NOMO-1 treated with DMSO at 0.1 percent for 48 hours (cell line): ENCODE results near the gene TMEM95.
"Not testable (repeated sequence)": the region's sequence is repeated elsewhere in the genome, so short reads cannot be mapped to it uniquely, and the experiment has no call there.

Experiments
- DNase-seq: peaks from one replicate; lab custom pipeline; 2025; ENCODE audit not compliant: unreplicated experiment; lab: John Stamatoyannopoulos, UW

Gene TMEM95

DNA sequence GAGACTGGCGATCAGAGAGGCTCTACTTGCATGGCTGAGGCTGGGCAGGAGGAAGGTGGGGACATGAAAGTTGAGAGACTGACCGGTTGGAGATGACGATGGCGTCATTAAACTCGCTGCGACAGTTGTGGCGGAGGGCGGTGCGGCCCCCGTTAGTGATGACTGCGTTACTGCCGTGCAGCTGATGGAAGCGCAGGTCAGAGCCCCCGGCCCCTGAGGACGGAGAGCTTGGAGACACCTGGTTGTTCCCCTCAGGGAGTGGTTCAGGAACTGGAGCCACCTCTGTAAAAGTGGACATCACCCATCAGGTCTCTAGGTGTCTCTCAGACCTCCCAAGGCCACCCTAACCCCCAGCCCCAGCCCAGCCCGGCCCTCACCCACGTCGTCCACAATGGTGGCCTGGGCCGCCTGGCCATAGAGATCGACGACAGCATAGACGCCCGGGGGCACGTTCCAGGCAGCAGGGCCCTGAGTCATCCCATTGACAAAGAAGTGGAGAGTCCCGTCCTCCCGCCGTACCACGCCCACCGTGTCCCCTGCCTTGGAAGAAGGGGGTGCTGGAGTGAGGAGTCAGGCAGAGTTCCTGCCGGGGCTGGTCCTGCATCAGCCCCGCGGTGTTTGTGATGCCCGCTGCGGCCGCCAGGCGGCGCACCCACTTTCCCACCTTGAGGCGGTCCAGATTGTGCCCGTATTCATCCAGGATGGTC, 31.1 kb upstream of the TMEM95 start:
- DNase-seq = no peak

DNA sequence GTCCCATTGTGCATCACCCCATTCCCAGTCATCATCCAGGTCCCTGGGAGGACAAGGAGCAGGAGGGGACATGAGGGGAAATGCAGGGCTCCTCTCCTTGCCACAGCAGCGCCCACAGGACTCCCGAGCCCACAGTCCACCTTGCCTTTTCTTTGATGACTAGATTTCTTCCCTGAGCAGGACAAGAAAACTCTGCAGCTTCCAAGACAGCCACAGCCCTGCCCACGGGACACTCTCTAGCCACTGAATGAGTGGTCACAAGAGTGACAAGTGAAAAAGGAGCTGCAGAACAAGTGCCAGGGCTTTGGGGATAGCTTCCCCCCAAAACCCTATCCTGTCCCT, 30.5 kb upstream of the TMEM95 start:
- no peak for DNase-seq

DNA sequence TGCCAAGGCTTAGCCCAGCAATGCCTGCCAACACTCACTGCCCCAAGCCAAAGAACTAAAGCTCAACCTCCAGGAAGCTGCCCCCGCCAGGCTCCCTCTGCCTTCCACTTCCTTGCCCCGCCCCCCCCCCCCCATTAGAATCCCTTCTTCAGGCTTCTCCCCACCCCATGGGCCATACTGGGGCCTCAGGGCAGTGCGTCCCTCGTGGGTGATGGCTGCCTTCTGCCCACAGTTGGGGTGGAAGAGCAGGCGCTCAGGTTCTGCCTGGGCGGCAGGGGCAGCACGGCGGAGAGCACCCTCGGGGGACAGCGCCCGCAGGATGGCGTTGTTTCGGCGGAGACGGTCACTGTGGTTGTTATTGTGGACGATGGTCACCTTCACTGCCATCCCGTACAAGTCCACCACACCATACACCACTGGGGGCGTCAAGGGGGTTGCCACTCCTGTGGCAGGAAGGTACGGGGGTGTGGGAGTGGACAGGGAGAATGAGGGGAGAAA, 29.9 kb upstream of the TMEM95 start:
- no peak for DNase-seq

DNA sequence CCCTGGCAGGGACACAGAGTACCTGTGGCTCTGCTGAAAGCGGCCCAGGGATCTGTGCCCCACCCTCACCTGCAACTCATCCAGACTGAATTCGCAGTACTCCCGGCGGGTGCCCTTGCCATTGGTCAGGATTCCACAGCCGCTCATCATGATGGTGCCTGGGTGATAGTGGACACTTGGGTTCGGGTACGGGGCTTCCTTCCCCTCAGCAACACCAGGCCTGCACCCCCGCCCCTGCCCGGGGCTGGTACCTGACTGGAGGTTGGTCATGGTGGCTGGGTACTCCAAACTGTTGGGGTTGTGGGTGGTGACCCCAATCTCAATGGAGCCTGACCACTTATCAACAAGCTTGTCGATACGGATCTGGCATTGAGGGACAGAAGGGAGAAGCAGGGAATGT, 28.8 kb upstream of the TMEM95 start:
- no peak for DNase-seq

DNA sequence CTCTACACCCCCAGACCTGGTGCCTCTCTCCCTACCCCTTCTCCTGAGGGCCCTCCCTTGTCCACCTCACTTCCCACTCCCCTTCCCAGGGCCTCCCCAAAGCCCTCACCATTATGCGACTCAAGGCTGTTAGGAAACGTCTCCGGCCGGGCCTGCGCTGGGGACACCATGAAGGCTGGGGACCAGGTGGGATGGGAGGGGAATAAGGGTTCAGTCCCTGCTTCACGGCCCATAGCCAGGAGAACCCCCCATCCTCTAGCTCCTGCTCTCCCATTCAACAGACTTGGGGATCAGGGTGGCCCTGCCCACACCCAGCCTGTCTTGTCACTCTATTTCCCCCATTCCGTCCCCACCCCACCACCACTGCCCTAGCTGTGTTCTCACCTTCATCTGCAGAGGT, 27.9 kb upstream of the TMEM95 start:
- DNase-seq = no peak

DNA sequence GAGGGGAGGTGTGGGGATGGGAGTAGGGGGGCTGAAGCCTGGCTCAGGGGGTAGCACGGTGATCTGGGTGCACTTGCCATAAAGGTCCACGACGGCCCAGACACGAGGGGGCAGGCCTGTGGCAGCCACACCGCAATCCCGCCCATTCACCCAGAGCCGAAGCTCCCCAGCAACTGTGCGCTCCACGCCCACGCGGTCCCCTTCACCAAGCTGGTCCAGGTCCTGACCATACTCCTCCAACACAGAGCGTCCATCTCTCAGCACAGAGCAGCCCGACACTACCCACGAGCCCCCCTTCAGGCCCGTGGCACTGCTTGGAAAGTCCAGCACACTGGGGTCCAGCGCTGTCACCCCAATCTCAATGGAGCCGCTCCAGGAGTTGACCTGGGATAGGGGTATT, 27.5 kb upstream of the TMEM95 start:
- no peak for DNase-seq

DNA sequence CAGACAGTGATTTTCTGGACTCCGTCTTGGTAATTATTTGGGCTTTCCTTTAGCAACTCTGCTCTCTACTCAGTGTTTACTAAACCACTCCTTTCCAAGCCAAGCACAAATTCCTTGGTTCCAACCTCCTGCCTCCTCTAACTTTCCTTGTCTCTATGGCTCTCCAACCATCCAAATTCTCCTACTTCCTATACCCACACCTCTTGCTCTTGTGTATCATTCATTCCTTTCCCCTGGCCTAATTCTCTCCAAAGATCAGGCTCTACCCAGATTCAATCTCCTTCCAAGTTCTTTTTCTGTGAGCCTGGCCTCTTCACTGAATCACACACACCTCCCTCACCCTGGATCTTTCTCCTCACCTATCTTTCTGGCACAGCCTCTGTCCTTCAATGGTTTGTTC, 26.9 kb upstream of the TMEM95 start:
- no peak for DNase-seq

DNA sequence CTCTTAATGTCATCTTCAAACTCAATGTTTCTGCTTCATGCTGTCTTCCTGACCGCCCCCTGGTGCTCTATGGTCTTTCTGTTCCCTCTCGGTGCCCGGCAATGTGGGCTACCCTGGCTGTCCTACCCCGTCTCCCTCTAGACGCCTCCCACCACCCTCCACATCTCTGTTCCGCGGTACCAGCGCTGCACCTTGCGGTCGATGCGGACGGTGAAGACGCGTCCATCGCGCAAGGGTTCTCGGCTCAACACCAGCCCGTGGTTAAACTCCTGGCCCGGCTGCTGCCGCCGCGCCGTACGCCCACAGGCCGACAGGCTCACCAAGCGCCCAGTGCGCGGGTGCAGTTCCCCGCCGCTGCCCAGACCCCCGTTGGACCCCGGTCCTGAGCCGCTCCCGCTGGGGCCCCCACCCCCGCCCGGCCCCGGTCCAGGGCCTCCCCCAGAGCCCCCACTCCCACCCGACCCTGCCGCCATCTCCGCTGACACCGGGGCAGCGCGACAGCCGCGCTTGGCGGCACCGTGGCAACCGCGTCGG, 26.0 kb upstream of the TMEM95 start, which contains the start of gene NEURL4:
Gene NEURL4, minus strand, starts transcription at position 496 of the 534 bp plus-strand sequence. Its CDS starts 23 bp downstream, at position 473.
- no peak for DNase-seq

DNA sequence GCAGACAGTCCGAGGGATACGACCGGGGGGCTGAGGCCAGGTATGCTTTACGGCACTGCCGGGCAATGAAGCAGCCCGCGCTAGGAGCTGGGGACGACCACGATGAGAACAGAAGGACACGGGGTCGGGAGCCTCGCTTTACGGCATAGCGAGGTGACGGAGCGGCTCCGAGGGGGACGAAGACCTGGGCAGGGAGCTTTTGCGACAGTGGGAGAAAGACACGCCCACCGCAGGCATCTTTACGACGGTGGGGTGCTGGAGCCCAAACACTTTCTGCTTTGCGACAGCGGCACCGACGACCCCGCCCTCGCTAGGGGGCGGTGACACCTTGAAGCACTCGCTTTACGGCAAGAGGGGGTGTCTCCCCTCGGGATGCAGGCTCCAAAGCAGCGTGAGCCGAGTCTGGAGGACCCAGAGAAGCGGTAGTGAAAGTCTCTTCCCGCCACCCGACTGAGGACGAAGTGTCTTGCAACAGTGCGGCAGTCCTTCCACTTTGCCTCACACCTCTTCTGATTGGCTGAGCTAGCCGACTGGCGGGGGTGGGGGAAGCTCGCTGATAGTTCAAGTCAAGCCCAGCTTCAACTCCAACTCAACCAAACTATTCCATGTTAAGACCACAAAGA, 25.5 kb upstream of the TMEM95 start:
- DNase-seq = peak; percentile 97

DNA sequence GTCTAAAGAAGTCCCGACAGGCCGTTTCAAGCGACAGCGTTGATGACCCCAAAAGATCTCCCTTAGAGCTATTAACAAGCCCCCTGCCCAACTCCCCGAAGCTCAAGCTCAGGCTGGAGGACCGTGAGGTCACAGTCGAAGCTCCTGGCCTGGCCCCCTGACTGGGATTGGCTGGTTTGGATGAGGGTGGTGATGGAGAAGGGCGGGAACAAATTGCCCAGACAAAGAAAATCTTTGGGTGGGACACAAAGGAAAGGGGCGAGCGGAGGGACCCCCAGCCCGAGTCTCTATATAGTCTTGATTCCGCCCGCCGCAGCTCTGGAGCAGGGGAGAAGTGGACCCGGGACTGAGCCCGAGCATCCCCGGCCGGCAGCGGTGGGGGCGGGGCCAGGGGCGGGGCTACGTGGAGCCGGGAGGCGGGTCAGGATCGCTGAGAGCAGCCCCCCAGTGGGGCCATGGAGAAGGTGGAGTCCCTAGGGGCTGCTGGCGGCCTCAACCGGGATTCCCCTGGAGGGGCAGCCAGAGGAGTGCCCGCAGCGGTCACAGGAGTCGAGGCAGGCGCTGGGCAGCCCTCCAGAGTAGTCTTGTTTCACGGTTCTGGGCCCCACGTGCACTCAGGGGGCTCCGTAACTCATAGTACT, 24.8 kb upstream of the TMEM95 start:
- peak; percentile 66 for DNase-seq

DNA sequence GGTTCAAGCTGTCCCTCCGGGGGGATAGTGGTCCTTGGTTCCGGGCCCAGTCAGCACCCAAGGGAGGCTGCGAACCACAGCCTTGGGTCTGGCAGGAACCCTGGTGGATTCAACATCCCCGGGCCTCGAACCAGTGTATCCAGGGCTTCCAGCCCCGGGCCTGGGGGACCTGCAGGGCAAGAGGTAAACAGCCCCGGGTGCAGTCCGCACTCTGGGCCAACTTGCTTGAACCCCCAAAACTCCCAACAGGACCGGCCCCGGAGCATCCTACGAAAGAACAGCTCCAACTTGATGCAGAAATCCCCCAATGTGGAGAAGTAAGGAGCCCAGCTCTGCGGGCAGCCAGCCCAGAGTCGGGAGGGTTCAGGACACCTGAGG, 24.3 kb upstream of the TMEM95 start:
- no peak for DNase-seq

DNA sequence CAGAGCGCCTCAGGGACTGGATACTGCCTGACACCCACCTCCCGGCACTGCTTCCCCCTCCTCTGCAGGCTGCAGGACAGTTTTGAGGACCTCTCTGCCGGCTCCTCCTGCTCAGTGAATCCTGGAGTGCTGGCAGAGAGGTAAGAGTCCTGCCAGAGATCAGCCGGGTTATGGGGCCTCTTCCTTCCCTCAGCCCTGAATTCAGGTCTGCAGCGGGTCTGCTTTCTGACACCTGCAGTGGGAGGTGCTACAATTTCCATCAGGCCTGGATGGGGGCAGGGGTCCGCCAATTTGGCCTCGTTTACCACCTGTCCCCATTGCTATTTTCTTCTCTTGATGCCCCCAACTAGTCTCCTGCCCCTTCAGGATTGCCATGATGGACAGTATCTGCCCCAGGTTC, 22.8 kb upstream of the TMEM95 start:
- no peak for DNase-seq

DNA sequence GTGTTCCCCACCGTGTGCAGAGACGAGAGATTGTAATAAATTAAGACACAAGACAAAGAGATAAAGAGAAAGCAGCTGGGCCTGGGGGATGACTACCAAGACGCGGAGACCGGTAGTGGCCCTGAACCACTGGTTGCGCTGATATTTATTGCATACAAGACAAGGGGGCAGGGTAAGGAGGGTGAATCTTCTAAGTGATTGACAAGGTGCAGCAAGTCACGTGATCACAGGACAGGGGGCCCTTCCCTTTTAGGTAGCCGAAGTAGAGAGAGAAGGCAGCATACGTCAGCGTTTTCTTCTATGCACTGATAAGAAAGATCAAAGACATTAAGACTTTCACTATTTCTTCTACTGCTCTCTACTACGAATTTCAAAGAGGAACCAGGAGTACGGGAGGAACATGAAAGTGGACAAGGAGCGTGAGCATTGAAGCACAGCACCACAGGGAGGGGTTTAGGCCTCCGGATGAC, 22.3 kb upstream of the TMEM95 start:
- peak; percentile 52 for DNase-seq

DNA sequence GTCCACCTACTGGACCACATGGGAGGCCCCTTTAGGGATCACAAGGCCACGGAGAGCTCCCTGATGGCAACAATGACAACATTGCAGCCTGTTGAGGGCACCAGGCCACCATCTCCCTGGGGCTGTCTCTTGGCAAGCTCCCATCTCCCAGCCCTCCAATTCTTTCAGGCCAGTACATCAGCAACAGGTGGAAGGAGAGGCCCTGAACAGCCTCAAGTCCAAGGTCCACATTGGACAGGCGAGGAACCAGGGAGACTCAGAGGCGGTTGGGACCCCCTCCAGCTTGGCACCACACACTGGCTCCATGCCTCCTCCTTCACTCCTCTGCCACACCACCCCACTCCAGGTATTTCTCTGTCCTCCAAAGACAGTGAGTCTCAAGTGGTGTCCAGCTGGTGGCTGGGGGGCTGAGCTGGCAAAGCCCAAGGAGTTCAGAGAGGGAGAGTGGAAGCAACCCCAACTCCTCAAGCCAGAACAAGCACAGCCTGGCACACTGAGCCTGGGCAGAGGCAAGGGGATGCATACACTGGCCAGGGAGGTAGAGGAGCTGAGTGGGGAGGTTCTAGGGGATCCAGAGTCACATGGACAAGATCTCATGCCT, 19.9 kb upstream of the TMEM95 start:
- no peak for DNase-seq

DNA sequence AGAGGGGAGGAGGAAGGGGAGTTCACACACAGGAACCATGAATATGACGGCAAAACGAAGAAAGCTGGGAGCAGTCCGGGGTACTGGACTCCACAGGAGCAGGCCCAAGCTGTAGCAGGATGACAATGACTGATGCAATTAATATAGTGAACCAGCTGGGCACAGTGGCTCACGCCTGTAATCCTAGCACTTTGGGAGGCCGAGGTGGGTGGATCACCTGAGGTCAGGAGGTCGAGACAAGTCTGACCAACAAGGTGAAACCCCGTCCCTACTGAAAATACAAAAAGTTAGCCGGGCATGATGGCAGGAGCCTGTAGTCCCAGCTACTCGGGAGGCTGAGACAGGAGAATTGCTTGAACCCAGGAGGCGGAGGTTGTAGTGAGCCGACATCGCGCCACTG, 19.2 kb upstream of the TMEM95 start:
- not testable (repeated sequence) for DNase-seq

DNA sequence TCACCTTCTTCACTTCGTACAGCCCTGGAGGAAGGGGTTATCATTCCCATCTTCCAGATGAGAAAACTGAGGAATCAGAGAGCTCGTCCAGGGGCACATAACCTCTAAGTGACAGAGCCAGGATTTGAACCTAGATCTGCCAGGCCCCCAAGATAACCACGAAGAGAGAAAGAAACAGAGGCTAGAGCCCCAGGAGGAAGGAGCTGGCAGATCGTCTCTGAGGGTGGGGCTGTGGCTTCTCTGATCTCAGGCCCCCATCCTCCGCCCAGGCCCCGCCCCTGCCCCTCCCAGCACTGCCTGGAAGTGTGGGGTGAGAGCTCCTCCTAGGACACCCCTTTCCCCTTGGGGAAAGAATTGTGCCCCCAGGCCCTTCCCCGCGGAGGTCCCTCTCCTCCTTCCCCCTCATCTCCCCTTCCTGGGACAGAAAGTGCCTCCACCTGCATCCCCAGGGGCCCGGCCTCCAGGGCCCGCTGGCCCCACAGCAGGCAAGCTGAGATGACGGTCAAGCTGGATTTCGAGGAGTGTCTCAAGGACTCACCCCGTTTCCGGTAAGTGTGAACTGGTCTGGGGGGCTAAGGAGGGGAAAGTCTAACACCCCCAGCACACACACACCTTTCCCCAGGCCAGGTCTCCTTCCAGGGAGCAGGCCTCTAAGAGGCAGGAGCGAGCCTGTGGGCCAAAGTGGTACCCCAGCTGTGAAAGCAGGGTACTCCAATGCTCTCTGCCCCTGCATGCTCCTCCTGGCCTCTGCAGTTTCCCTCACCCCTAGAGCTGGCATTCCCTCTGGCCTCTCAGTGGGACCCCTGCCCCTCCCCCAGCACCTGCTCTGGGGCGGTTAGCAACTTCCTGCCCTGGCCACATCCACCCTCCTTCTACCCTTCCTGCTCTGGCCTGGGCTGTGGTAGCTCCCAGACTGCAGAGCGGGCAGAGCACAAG, 18.4 kb upstream of the TMEM95 start, which contains the start of gene ACAP1:
Gene ACAP1, plus strand, starts transcription at position 290 of the 936 bp plus-strand sequence. Its CDS starts 206 bp downstream, at position 496.
- peak; percentile 44 for DNase-seq

DNA sequence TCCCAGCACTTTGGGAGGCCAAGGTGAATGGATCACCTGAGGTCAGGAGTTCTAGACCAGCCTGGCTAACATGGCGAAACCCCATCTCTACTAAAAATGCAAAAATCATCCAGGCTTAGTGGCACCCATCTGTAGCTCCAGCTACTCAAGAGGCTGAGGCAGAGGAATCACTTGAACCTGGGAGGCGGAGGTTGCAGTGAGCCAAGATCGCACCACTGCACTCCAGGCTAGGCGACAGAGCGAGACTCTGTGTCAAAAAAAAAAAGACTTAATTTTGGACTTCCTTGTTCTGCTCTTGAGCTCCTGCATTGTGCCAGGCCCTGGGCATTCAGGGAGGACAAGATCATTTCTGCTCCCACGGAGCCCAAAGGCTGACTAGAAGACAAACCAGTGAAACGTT, 17.4 kb upstream of the TMEM95 start:
- DNase-seq = not testable (repeated sequence)

DNA sequence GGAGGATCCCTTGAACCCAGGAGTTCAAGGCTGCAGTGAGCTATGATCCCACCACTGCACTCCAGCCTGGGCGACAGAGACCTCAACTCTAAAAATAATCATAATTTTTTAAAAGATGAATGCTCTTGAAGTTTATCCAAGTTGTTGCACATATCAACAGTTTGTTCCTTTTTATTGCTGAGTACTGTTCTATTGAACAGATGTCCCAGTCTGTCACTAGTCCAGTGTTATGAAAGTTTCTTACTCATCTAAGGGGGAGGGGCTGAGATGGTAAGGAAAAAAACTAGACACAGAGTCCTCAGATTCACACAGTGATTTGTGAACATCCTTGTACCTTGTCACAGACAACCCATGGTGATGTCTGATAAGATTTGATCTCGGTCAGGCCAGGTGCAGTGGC, 14.8 kb upstream of the TMEM95 start:
- no peak for DNase-seq

DNA sequence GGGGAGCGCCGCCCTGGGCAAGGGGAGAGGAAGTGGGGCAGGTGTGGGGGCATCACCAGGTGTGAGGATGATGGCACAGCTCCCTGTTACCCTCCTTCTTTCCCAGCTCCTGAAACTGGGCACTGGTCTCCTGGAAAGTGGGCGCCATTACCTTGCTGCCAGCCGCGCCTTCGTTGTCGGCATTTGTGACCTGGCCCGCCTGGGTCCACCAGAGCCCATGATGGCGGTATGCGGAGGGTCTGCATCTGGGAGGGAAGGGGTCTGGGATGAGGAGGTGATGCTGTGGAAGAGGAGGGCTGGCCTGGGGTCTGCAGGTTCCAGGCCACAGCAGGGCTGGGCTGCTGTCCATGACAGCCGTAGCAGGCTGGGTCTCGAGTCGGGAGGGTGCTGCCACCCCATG, 13.1 kb upstream of the TMEM95 start:
- DNase-seq = no peak

DNA sequence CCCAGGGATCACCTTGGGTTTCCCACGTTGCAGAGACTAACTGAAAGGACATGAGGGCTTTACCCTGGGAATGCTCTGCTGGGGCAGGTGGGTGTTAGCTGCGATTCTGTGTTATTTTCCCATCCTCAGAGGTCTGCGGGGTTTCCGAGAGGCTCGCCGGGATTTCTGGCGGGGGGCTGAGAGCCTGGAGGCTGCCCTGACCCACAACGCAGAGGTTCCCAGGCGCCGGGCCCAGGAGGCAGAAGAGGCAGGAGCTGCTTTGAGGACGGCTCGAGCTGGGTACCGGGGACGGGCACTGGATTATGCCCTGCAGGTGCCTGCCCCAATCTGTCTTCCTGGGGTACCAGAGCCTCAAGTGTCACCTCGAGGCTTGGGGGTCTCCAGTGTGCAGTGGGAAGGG, 11.7 kb upstream of the TMEM95 start:
- no peak for DNase-seq
